C4-2B (cell line): ENCODE measurements around the gene ATPAF2.

ENCODE experiments used
- CTCF ChIP-seq: fragments of 450-650 bp; conservative IDR thresholded peaks from 2 replicates; pipeline ENCODE4 v1.5.1; 2017; ENCODE audit warnings: mild to moderate bottlenecking
- ZFX ChIP-seq: fragments of 450-650 bp; IDR thresholded peaks from 2 replicates; pipeline ENCODE4 v1.6.1; 2017

- TF ChIP-seq CTCF, result no peak
- no peak for TF ChIP-seq ZFX
Observed at GRCh38 chr17:17998934-17999333, 40.0 kb downstream of the ATPAF2 start.
